ENCODE measurements around the gene RERE.

The RERE gene

GRCh38 chr1:8689431-8690252 is 127.8 kb downstream of the RERE start:
- no peak for DNase-seq (ENCODE audit: low read depth in 2 of 2)

GRCh38 chr1:8687538-8687937 is 129.9 kb downstream of the RERE start:
- no peak for DNase-seq (ENCODE audit: low read depth in 2 of 2)

- DNase-seq (ENCODE audit: low read depth in 2 of 2) = no peak
These were observed 130.4 kb downstream of the RERE start for GRCh38 chr1:8687039-8687438.

- DNase-seq (ENCODE audit: low read depth in 2 of 2) = no peak
These were observed 132.0 kb downstream of the RERE start for GRCh38 chr1:8685463-8685862.

- no peak for DNase-seq (ENCODE audit: low read depth in 2 of 2)
These were observed 132.8 kb downstream of the RERE start for GRCh38 chr1:8684590-8684989.

- no peak for DNase-seq (ENCODE audit: low read depth in 2 of 2)
These were observed 134.9 kb downstream of the RERE start for GRCh38 chr1:8682573-8682972.

GRCh38 chr1:8681911-8682310 is 135.5 kb downstream of the RERE start:
- DNase-seq (ENCODE audit: low read depth in 2 of 2) = no peak

- DNase-seq (ENCODE audit: low read depth in 2 of 2) = no peak
These were observed 136.5 kb downstream of the RERE start for GRCh38 chr1:8680664-8681650.

- no peak for DNase-seq (ENCODE audit: low read depth in 2 of 2)
These were observed 137.3 kb downstream of the RERE start for GRCh38 chr1:8679929-8680663.

GRCh38 chr1:8679395-8679800 is 138.0 kb downstream of the RERE start:
- no peak for DNase-seq (ENCODE audit: low read depth in 2 of 2)

- no peak for DNase-seq (ENCODE audit: low read depth in 2 of 2)
These were observed 138.6 kb downstream of the RERE start for GRCh38 chr1:8678673-8679394.

- no peak for DNase-seq (ENCODE audit: low read depth in 2 of 2)
These were observed 139.7 kb downstream of the RERE start for GRCh38 chr1:8677782-8678181.

- DNase-seq (ENCODE audit: low read depth in 2 of 2) = no peak
These were observed 140.6 kb downstream of the RERE start for GRCh38 chr1:8676813-8677212.

GRCh38 chr1:8676072-8676471 is 141.4 kb downstream of the RERE start:
- DNase-seq (ENCODE audit: low read depth in 2 of 2) = no peak

- no peak for DNase-seq (ENCODE audit: low read depth in 2 of 2)
These were observed 142.5 kb downstream of the RERE start for GRCh38 chr1:8674912-8675311.

GRCh38 chr1:8674481-8674880 is 143.0 kb downstream of the RERE start:
- no peak for DNase-seq (ENCODE audit: low read depth in 2 of 2)

- no peak for DNase-seq (ENCODE audit: low read depth in 2 of 2)
These were observed 146.0 kb downstream of the RERE start for GRCh38 chr1:8671306-8671917.

GRCh38 chr1:8670371-8670818 is 147.0 kb downstream of the RERE start:
- no peak for DNase-seq (ENCODE audit: low read depth in 2 of 2)

GRCh38 chr1:8669606-8670335 is 147.7 kb downstream of the RERE start:
- DNase-seq (ENCODE audit: low read depth in 2 of 2) = no peak

All from stimulated activated CD4-positive, alpha-beta T cell treated with anti-CD3 and anti-CD28 coated beads, Interleukin-4, amount 100 ng/mL, for 48 hours (primary cell).